Glomerular endothelial cell (primary cell): ENCODE data around the gene TMEM45A. TPM values are rescaled to one million over a fixed set of nuclear protein-coding genes. Genes with fewer than 3 reads are reported as not detected.

Source experiments
- DNase-seq: peaks from one replicate; pipeline ENCODE4 v3.0.0-alpha.2; 2011; ENCODE audit warnings: low read depth, low spot score; ENCODE audit errors: extremely low read depth
- total RNA-seq: library from RNA; depleted of rRNA; stranded (reverse); fragments of >200 nt; gene quantifications from 2 replicates; pipeline ENCODE4 v1.2.3, GENCODE V29; 2015

TMEM45A gene
- total RNA-seq, 1 donor from 2014 or later = 4.2 TPM

- DNase-seq = no peak
Observed at GRCh38 chr3:100606894-100607512, 114.6 kb downstream of the TMEM45A start.

- DNase-seq = no peak
Observed at GRCh38 chr3:100609305-100609704, 116.9 kb downstream of the TMEM45A start, which contains the start of gene ADGRG7. TSS of gene ADGRG7 (plus strand) at chr3:100609601. CDS start at chr3:100609857, 256 bp downstream.

DNA sequence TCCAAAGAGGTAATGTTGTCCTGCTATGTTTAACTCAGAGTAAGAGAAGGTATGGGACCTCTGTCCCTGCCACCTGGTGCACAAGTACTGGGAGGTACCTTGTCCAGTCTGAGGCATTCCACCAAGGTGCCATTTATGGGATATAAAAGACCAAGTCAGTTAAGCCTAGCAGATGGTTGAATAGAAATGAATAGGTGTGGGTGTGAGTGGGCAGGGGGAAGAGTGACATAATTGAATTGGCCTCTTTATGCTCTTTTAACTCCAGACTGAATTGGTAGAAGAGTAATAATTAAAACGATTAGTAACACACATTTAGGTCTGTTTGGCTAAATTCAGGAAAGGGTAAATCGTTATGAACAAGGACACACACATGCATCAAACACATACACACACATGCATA is 117.5 kb downstream of the TMEM45A start:
- no peak for DNase-seq

DNA sequence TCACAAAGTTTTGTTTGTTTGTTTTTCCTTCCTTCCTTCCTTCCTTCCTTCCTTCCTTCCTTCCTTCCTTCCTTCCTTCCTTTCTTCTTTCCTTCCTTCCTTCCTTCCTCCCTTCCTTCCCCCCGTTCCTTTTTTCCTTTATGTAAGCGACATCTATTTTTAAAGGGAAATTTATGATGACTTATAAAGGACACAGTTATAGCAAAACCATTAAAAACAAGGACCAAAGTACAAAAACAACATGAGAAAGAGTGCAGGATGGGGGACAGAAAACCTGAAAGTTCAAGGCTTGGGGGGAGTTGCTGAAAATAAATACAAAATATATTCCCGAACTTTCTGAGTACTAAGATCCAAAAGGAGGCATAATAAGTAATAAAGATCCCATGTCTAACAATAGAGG is 118.8 kb downstream of the TMEM45A start:
- DNase-seq = no peak

- DNase-seq = no peak
Observed at GRCh38 chr3:100613721-100614390, 121.4 kb downstream of the TMEM45A start.

- no peak for DNase-seq
Observed at GRCh38 chr3:100614941-100615340, 122.5 kb downstream of the TMEM45A start.

DNA sequence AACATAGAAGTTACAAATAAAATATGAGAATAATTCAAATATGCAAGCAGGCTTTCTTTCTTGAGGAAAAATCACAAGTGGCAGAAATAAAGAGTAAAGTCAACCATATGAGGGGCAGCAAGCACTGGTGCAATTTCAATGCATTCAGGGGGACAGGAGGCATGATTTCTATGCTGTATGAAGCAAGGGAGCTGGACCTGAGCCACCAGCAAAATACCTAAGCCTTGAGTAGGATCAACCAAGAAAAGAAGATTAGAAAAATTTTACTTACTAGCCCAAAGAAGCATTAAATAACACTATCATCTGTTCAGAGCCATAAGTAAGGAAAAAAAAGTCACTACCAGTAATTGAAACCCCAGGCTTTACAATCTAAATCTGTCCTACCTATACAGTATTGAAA is 123.3 kb downstream of the TMEM45A start:
- no peak for DNase-seq

GRCh38 chr3:100621251-100621650 is 128.8 kb downstream of the TMEM45A start:
- DNase-seq = no peak

Other genes with a start within 250 kb of the TMEM45A start
- 18.5 and 24.4 TPM in 2 replicates for gene TBC1D23, start 231.6 kb upstream of the TMEM45A start, total RNA-seq
- 16.9 and 20.3 TPM in 2 replicates for gene NIT2, start 157.9 kb upstream of the TMEM45A start, total RNA-seq
- 26.2 and 33.3 TPM in 2 replicates for gene TOMM70, start 91.5 kb upstream of the TMEM45A start, total RNA-seq
- 0.41 and 1.2 TPM in 2 replicates for gene LNP1, start 91.1 kb upstream of the TMEM45A start, total RNA-seq
- gene ADGRG7, start 117.0 kb downstream of the TMEM45A start, total RNA-seq = not detected in 2 replicates
- 126 and 127 TPM in 2 replicates for gene TFG, start 216.9 kb downstream of the TMEM45A start, total RNA-seq